HCT116 (cell line): ENCODE measurements around the gene PILRA. TPM values are rescaled to one million over a fixed set of nuclear protein-coding genes. Genes with fewer than 3 reads are reported as not detected.
"Not testable (repeated sequence)": the region's sequence is repeated elsewhere in the genome, so short reads cannot be mapped to it uniquely, and the experiment has no call there.

ENCODE experiments used
- ATAC-seq: fragments of 200-7000 bp; cut with Tn5 transposase; 2 replicates; pipeline ENCODE4 v1.9.1; 2020; ENCODE audit warnings: mild to moderate bottlenecking, moderate library complexity
- BruUV-seq: library from RNA; stranded (reverse); fragments of 400-500 nt; replicated peaks from 2 replicates; lab custom pipeline; 2021; lab: Mats Ljungman, UMichigan
- CTCF ChIA-PET: fragments of 300-600 bp; sonication (Branson Sonifier 250); formaldehyde crosslinking; loops from one replicate; lab custom pipeline; 2021; ENCODE audit warnings: antibody characterized with exemption; lab: Charles Lee
- POLR2A ChIA-PET: fragments of 300-600, 350-600 bp; sonication (Branson Sonifier 250); formaldehyde crosslinking; loops from one replicate; lab custom pipeline; 2021; ENCODE audit warnings: antibody characterized with exemption; lab: Charles Lee
- RAD21 ChIA-PET, 2 experiments: fragments of 300-600 bp; sonication (Branson Sonifier 250); formaldehyde crosslinking; loops; one replicate each; lab custom pipeline; 2023; ENCODE audit warnings: low total read pairs in 2 of 2; ENCODE audit not compliant: uncharacterized antibody in 2 of 2, unreplicated experiment in 2 of 2, low non-redundant PET in 1 of 2; lab: Charles Lee
- DNase-seq: peaks from one replicate; pipeline ENCODE4 v3.0.0-alpha.2; 2010; ENCODE audit warnings: low read depth, low spot score
- H2AFZ ChIP-seq: fragments of 200-600 bp; shearing (Covaris generic), sonication (generic); 2 replicates; pipeline ENCODE4 v1.6.1; 2017; ENCODE audit warnings: low read depth, mixed run types, mixed read lengths, antibody characterized with exemption, low read length; ENCODE audit not compliant: poor library complexity, severe bottlenecking
- H3K27ac ChIP-seq: 2 replicates; pipeline ENCODE4 v1.5.1; 2012; ENCODE audit warnings: low read depth, low read length
- H3K27me3 ChIP-seq: fragments of 200-600 bp; sonication (generic); 2 replicates; pipeline ENCODE4 v1.6.1; 2016; ENCODE audit warnings: mixed run types, low read length, mixed read lengths; ENCODE audit not compliant: insufficient read depth
- H3K36me3 ChIP-seq, 2 experiments: fragments of 200-500 bp in 1 of 2; fragments of 200-600 bp in 1 of 2; sonication (Bioruptor generic) in 1 of 2; sonication (generic) in 1 of 2; 2 replicates each; pipeline versions ENCODE4 v1.5.1 to v1.6.1; 2014 to 2016; ENCODE audit warnings: low read length in 2 of 2, inconsistent platforms in 1 of 2, mixed read lengths in 1 of 2, mixed run types in 1 of 2; ENCODE audit not compliant: insufficient read depth in 2 of 2, control insufficient read depth in 1 of 2
- H3K4me1 ChIP-seq, 2 experiments: fragments of 200-600 bp in 1 of 2; sonication (generic) in 1 of 2; 2 replicates each; pipeline versions ENCODE4 v1.5.1 to v1.6.1; 2012 to 2017; ENCODE audit warnings: low read length in 2 of 2, inconsistent platforms in 1 of 2, mild to moderate bottlenecking in 1 of 2, mixed read lengths in 1 of 2, mixed run types in 1 of 2, moderate library complexity in 1 of 2; ENCODE audit not compliant: insufficient read depth in 2 of 2, control insufficient read depth in 1 of 2
- H3K4me2 ChIP-seq: fragments of 200-600 bp; sonication (generic); 2 replicates; pipeline ENCODE4 v1.6.1; 2017; ENCODE audit warnings: mixed run types, low read length, mixed read lengths
- H3K4me3 ChIP-seq, 2 experiments: fragments of 200-600 bp in 1 of 2; sonication (generic) in 1 of 2; replicated peaks in 1 of 2; 2 replicates each; pipeline ENCODE4 v1.5.1; 2011 to 2016; ENCODE audit warnings: low read length in 2 of 2, control low read depth in 1 of 2, low read depth in 1 of 2, mild to moderate bottlenecking in 1 of 2, mixed read lengths in 1 of 2, mixed run types in 1 of 2
- H3K79me2 ChIP-seq: fragments of 200-600 bp; sonication (generic); 2 replicates; pipeline ENCODE4 v1.6.1; 2017; ENCODE audit warnings: mild to moderate bottlenecking, mixed run types, low read length, moderate library complexity, mixed read lengths; ENCODE audit not compliant: insufficient read depth
- H3K9ac ChIP-seq: fragments of 200-600 bp; sonication (generic); 2 replicates; pipeline ENCODE4 v1.6.1; 2016; ENCODE audit warnings: low read length, mixed read lengths
- H3K9me2 ChIP-seq: fragments of 200-600 bp; sonication (generic), shearing (Covaris generic); 2 replicates; pipeline ENCODE4 v1.6.1; 2017; ENCODE audit warnings: mixed run types, mild to moderate bottlenecking, moderate library complexity; ENCODE audit not compliant: insufficient read depth
- H3K9me3 ChIP-seq, 2 experiments: fragments of 200-500 bp in 1 of 2; fragments of 200-600 bp in 1 of 2; sonication (Bioruptor generic) in 1 of 2; sonication (generic) in 1 of 2; 2 replicates each; pipeline ENCODE4 v1.6.1; 2014 to 2017; ENCODE audit warnings: low read length in 2 of 2, mixed read lengths in 2 of 2, inconsistent platforms in 1 of 2, low read depth in 1 of 2, mild to moderate bottlenecking in 1 of 2, mixed run types in 1 of 2, moderate library complexity in 1 of 2; ENCODE audit not compliant: control insufficient read depth in 1 of 2, insufficient read depth in 1 of 2
- H4K20me1 ChIP-seq: fragments of 200-600 bp; sonication (generic), shearing (Covaris generic); 2 replicates; pipeline ENCODE4 v1.6.1; 2017; ENCODE audit warnings: mixed run types, mild to moderate bottlenecking, moderate library complexity; ENCODE audit not compliant: insufficient read depth
- CBX3 ChIP-seq: IDR thresholded peaks from 2 replicates; pipeline ENCODE4 v1.6.1; 2012; ENCODE audit warnings: low read depth
- EGR1 ChIP-seq: IDR thresholded peaks from 2 replicates; pipeline ENCODE4 v1.6.1; 2012; ENCODE audit warnings: low read depth
- ELF1 ChIP-seq: IDR thresholded peaks from 2 replicates; pipeline ENCODE4 v1.6.1; 2012; ENCODE audit warnings: low read depth, borderline replicate concordance
- EZH2 ChIP-seq: fragments of 200-600 bp; sonication (generic); IDR thresholded peaks from 2 replicates; pipeline ENCODE4 v1.6.1; 2017; ENCODE audit warnings: antibody characterized with exemption, mixed run types
- FOSL1 ChIP-seq: IDR thresholded peaks from 2 replicates; pipeline ENCODE4 v1.6.1; 2012; ENCODE audit warnings: low read depth
- POLR2A ChIP-seq: IDR thresholded peaks from 2 replicates; pipeline ENCODE4 v1.7.0; 2011; ENCODE audit warnings: borderline replicate concordance; ENCODE audit not compliant: insufficient read depth, insufficient read length; ENCODE audit errors: extremely low read depth
- POLR2AphosphoS5 ChIP-seq: IDR thresholded peaks from 2 replicates; pipeline ENCODE4 v1.6.1; 2011; ENCODE audit warnings: mild to moderate bottlenecking, low read depth, low read length, moderate library complexity
- SIN3A ChIP-seq: IDR thresholded peaks from 2 replicates; pipeline ENCODE4 v1.6.1; 2012; ENCODE audit warnings: low read depth
- TCF7L2 ChIP-seq: IDR thresholded peaks from 2 replicates; pipeline ENCODE4 v1.7.0; 2011; ENCODE audit warnings: borderline replicate concordance, inconsistent platforms; ENCODE audit not compliant: insufficient read depth, insufficient read length; ENCODE audit errors: extremely low read depth
- YY1 ChIP-seq: IDR thresholded peaks from 2 replicates; pipeline ENCODE4 v1.6.1; 2011; ENCODE audit warnings: low read length, low read depth, moderate library complexity, mild to moderate bottlenecking; ENCODE audit not compliant: insufficient replicate concordance; ENCODE audit errors: extremely low read depth
- ZFX ChIP-seq: fragments of 450-650 bp; IDR thresholded peaks from 2 replicates; pipeline ENCODE4 v1.6.1; 2017
- intact Hi-C: fragments of 100-400 bp; cut with micrococcal nuclease; formaldehyde crosslinking; loops from 2 replicates; pipeline ENCODE4 v1.10.0; 2022
- total RNA-seq: library from RNA; stranded (reverse); gene quantifications from one replicate; pipeline ENCODE4 v1.2.1, GENCODE V29; 2021; ENCODE audit not compliant: unreplicated experiment
- TF ChIP-seq, protein P1 (sequence below): IDR thresholded peaks from 2 replicates; pipeline ENCODE4 v1.6.1; 2012
- TF ChIP-seq, protein P2 (sequence below): IDR thresholded peaks from 2 replicates; pipeline ENCODE4 v1.6.1; 2012; ENCODE audit warnings: low read depth
- TF ChIP-seq, protein P3 (sequence below), 3 experiments: fragments of 200-600 bp in 1 of 3; sonication (generic) in 1 of 3; IDR thresholded peaks in 2 of 3; conservative IDR thresholded peaks in 1 of 3; 2 replicates each; pipeline ENCODE4 v1.5.1; 2012 to 2017; ENCODE audit warnings: low read depth in 2 of 3, low read length in 2 of 3, antibody characterized with exemption in 1 of 3, borderline replicate concordance in 1 of 3, control low read depth in 1 of 3, mild to moderate bottlenecking in 1 of 3, mixed read lengths in 1 of 3, mixed run types in 1 of 3, moderate library complexity in 1 of 3; ENCODE audit not compliant: insufficient read depth in 1 of 3
- TF ChIP-seq, protein P4 (sequence below): IDR thresholded peaks from 2 replicates; pipeline ENCODE4 v1.6.1; 2012

Gene PILRA
- total RNA-seq, 1 experiment from 2014 or later: 1.8 TPM

DNA sequence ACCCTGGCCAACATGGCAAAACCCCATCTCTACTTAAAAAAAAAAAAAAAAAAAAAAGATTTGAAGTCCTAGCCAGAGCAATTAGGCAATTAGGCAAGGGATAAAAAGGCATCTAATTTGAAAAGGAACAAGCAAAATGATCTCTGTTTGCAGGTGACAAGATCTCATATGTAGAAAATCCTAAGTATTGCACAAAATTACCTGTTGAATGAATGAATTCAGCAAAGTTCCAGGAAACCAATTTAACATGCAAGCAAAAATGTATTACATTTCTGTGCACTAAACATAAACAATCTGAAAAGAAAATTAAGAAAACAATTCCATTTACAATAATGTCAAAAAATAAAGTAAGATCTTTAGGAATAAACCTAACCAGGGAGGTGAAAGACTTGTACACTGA lies 10.2 kb upstream of the PILRA start:
- no peak overlapping the region for H3K4me2 ChIP-seq
- RAD21 ChIA-PET: no interaction called here
- no TSS peak for BruUV-seq
- no peaks in the 10 kb centered on the region for H3K79me2 ChIP-seq
- POLR2A ChIA-PET: no interaction called here
- DNase-seq (no peak), ATAC-seq (no peak)
- H3K9ac ChIP-seq: no peak overlapping the region
- CTCF ChIA-PET: no interaction called here
- H3K4me1 ChIP-seq: no peaks in the 10 kb centered on the region
- H3K27me3 ChIP-seq: no peaks in the 10 kb centered on the region
- no peaks in the 10 kb centered on the region for H3K9me2 ChIP-seq
- no peak overlapping the region for H2AFZ ChIP-seq
- peaks cover 23 to 37% of the 10 kb centered on the region in 2 experiments for H3K36me3 ChIP-seq
- H4K20me1 ChIP-seq: no peaks in the 10 kb centered on the region
- no peak overlapping the region for H3K27ac ChIP-seq
- H3K9me3 ChIP-seq: no peaks in the 10 kb centered on the region
- intact Hi-C loops: no loop called here
- H3K4me3 ChIP-seq: no peak overlapping the region
- no peak for TF ChIP-seq ELF1
- TF ChIP-seq POLR2AphosphoS5: no peak
- TF ChIP-seq, protein P1, sequence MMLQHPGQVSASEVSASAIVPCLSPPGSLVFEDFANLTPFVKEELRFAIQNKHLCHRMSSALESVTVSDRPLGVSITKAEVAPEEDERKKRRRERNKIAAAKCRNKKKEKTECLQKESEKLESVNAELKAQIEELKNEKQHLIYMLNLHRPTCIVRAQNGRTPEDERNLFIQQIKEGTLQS: no peak
- no peak for TF ChIP-seq TCF7L2
- TF ChIP-seq SIN3A: no peak
- no peak for TF ChIP-seq EGR1
- no peak for TF ChIP-seq CBX3
- TF ChIP-seq POLR2A: no peak
- TF ChIP-seq FOSL1: no peak
- TF ChIP-seq YY1: no peak
- TF ChIP-seq, protein P2, sequence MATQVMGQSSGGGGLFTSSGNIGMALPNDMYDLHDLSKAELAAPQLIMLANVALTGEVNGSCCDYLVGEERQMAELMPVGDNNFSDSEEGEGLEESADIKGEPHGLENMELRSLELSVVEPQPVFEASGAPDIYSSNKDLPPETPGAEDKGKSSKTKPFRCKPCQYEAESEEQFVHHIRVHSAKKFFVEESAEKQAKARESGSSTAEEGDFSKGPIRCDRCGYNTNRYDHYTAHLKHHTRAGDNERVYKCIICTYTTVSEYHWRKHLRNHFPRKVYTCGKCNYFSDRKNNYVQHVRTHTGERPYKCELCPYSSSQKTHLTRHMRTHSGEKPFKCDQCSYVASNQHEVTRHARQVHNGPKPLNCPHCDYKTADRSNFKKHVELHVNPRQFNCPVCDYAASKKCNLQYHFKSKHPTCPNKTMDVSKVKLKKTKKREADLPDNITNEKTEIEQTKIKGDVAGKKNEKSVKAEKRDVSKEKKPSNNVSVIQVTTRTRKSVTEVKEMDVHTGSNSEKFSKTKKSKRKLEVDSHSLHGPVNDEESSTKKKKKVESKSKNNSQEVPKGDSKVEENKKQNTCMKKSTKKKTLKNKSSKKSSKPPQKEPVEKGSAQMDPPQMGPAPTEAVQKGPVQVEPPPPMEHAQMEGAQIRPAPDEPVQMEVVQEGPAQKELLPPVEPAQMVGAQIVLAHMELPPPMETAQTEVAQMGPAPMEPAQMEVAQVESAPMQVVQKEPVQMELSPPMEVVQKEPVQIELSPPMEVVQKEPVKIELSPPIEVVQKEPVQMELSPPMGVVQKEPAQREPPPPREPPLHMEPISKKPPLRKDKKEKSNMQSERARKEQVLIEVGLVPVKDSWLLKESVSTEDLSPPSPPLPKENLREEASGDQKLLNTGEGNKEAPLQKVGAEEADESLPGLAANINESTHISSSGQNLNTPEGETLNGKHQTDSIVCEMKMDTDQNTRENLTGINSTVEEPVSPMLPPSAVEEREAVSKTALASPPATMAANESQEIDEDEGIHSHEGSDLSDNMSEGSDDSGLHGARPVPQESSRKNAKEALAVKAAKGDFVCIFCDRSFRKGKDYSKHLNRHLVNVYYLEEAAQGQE: no peak
- no peak for TF ChIP-seq ZFX
- TF ChIP-seq, protein P3, sequence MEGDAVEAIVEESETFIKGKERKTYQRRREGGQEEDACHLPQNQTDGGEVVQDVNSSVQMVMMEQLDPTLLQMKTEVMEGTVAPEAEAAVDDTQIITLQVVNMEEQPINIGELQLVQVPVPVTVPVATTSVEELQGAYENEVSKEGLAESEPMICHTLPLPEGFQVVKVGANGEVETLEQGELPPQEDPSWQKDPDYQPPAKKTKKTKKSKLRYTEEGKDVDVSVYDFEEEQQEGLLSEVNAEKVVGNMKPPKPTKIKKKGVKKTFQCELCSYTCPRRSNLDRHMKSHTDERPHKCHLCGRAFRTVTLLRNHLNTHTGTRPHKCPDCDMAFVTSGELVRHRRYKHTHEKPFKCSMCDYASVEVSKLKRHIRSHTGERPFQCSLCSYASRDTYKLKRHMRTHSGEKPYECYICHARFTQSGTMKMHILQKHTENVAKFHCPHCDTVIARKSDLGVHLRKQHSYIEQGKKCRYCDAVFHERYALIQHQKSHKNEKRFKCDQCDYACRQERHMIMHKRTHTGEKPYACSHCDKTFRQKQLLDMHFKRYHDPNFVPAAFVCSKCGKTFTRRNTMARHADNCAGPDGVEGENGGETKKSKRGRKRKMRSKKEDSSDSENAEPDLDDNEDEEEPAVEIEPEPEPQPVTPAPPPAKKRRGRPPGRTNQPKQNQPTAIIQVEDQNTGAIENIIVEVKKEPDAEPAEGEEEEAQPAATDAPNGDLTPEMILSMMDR (IDR thresholded peaks at IDR 0.05 in 2 of 3, conservative IDR thresholded peaks at IDR 0.05 in 1 of 3; ENCODE audit: borderline replicate concordance in 1 of 3, insufficient read depth in 1 of 3, low read depth in 2 of 3, low read length in 2 of 3): no peak
- no peak for TF ChIP-seq EZH2
- TF ChIP-seq, protein P4, sequence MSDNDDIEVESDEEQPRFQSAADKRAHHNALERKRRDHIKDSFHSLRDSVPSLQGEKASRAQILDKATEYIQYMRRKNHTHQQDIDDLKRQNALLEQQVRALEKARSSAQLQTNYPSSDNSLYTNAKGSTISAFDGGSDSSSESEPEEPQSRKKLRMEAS: no peak

DNA sequence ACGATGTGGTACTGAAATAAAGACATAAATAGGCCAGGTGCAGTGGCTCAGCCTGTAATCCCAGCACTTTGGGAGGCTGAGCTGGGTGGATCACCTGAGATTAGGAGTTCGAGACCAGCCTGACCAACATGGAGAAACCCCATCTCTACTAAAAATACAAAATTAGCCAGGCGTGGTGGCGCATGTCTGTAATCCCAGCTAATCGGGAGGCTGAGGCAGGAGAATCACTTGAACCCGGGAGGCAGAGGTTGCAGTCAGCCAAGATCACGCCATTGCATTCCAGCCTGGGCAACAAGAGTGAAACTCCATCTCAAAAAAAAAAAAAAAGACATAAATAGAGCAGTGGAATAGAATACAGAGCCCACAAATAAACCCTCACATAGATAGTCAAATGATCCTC lies 9.5 kb upstream of the PILRA start:
- H3K4me2 ChIP-seq, BruUV-seq, CTCF ChIA-PET, POLR2A ChIA-PET, H3K27ac ChIP-seq, H3K4me1 ChIP-seq, RAD21 ChIA-PET, ATAC-seq, DNase-seq, H3K4me3 ChIP-seq, H4K20me1 ChIP-seq, intact Hi-C loops, H3K9me3 ChIP-seq, H2AFZ ChIP-seq, H3K27me3 ChIP-seq, H3K9ac ChIP-seq, H3K9me2 ChIP-seq, H3K79me2 ChIP-seq: not testable (repeated sequence)
- H3K36me3 ChIP-seq: peaks cover 23 to 33% of the 10 kb centered on the region in 2 experiments
